Endothelial cell (in vitro differentiated cells): ENCODE data around the gene RHBDD3. TPM values are rescaled to one million over a fixed set of nuclear protein-coding genes. Genes with fewer than 3 reads are reported as not detected.
"Not testable (repeated sequence)": the region's sequence is repeated elsewhere in the genome, so short reads cannot be mapped to it uniquely, and the experiment has no call there.

ENCODE experiments used
- DNase-seq: peaks from one replicate; pipeline ENCODE4 v3.0.0; 2021; ENCODE audit warnings: low spot score
- H3K27ac Mint-ChIP-seq: one replicate; pipeline ENCODE4 v1.8.0; 2021; ENCODE audit warnings: mixed read lengths, inconsistent platforms; ENCODE audit not compliant: unreplicated experiment
- H3K27me3 Mint-ChIP-seq: one replicate; pipeline ENCODE4 v1.8.0; 2021; ENCODE audit warnings: mild to moderate bottlenecking, moderate library complexity, mixed read lengths, inconsistent platforms; ENCODE audit not compliant: unreplicated experiment
- H3K36me3 Mint-ChIP-seq: one replicate; pipeline ENCODE4 v1.8.0; 2021; ENCODE audit warnings: mild to moderate bottlenecking, low read depth, mixed read lengths, inconsistent platforms; ENCODE audit not compliant: unreplicated experiment
- H3K4me1 Mint-ChIP-seq: one replicate; pipeline ENCODE4 v1.8.0; 2021; ENCODE audit warnings: mild to moderate bottlenecking, mixed read lengths, inconsistent platforms; ENCODE audit not compliant: unreplicated experiment
- H3K4me3 Mint-ChIP-seq: one replicate; pipeline ENCODE4 v1.8.0; 2021; ENCODE audit warnings: mild to moderate bottlenecking, mixed read lengths, inconsistent platforms; ENCODE audit not compliant: unreplicated experiment
- H3K9me3 Mint-ChIP-seq: one replicate; pipeline ENCODE4 v1.8.0; 2021; ENCODE audit warnings: mixed read lengths, inconsistent platforms; ENCODE audit not compliant: unreplicated experiment
- total RNA-seq: library from RNA; stranded (reverse); fragmentation: NEBNext Ultra II Directional; extraction: Animal tissue kit (Norgen Biotek cat#: 25700); gene quantifications from one replicate; pipeline ENCODE4 v1.2.1, GENCODE V29; 2021; ENCODE audit not compliant: unreplicated experiment
- TF ChIP-seq, protein P1 (sequence below): fragments of 200-600 bp; sonication (generic); IDR thresholded peaks from one replicate; pipeline ENCODE4 v1.5.0; 2021; ENCODE audit warnings: antibody characterized with exemption; ENCODE audit not compliant: unreplicated experiment

RHBDD3 gene
- total RNA-seq, 1 donor from 2014 or later = 56.5 TPM

DNA sequence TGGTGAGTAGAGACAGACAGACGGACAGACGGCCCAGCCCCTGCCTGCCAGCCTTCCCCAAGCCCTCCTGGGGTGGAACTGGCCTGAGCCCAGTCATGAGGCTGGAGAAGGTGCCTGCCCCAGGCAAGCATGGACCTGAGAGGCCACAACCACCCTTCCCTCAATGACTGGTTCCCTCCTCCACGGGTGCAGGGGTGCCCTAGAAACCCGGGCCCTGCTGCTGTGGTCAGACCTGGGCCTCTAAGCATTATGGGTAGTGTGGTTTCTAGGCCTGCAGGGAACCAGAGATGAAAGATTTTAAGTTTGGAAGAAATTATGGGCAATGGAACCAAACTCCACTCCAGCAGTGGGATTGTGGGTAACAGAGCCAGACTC lies 13.5 kb downstream of the RHBDD3 start:
- H3K36me3 Mint-ChIP-seq = peaks cover 3% of the 10 kb centered on the region
- peaks cover 6% of the 10 kb centered on the region for H3K27me3 Mint-ChIP-seq
- DNase-seq = no peak
- TF ChIP-seq, protein P1, sequence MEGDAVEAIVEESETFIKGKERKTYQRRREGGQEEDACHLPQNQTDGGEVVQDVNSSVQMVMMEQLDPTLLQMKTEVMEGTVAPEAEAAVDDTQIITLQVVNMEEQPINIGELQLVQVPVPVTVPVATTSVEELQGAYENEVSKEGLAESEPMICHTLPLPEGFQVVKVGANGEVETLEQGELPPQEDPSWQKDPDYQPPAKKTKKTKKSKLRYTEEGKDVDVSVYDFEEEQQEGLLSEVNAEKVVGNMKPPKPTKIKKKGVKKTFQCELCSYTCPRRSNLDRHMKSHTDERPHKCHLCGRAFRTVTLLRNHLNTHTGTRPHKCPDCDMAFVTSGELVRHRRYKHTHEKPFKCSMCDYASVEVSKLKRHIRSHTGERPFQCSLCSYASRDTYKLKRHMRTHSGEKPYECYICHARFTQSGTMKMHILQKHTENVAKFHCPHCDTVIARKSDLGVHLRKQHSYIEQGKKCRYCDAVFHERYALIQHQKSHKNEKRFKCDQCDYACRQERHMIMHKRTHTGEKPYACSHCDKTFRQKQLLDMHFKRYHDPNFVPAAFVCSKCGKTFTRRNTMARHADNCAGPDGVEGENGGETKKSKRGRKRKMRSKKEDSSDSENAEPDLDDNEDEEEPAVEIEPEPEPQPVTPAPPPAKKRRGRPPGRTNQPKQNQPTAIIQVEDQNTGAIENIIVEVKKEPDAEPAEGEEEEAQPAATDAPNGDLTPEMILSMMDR = no peak
- no peaks in the 10 kb centered on the region for H3K9me3 Mint-ChIP-seq
- H3K27ac Mint-ChIP-seq = no peak overlapping the region
- H3K4me3 Mint-ChIP-seq = no peak overlapping the region
- H3K4me1 Mint-ChIP-seq = peaks cover 3% of the 10 kb centered on the region

DNA sequence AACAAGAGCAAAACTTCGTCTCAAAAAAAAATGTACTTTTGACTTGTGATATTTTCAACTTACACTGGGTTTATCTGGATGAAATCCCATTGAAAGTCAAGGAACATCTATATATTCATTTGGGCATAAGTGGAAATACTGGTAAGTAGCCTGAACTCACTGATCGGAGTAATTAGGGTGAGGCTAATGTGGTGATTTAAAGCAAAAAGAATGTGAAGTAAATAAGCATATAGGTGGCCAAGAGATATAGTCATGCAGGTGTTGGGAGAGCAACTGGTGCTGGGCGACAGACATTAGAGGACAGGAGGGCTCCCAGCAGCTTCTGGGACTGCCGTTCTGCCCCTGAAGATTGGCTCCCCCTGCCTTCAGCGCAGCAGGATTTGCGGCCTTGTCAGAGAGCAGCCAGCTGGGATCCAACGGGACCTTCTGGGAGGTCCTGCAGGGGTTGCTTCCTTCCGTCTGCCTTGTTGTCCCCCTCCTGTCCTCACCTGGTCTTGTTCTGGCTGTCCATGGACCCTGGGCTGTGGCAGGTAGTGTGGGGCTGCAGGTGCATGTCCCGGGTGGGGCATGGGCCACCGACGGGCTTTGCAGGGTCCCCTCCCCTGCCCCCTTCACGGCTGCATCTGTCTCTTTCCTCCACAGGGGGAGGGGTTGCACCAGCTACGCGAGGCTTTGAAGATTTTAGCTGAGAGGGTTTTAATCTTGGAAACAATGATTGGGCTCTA lies 14.1 kb downstream of the RHBDD3 start:
- Mint-ChIP-seq H3K4me1 (peaks cover 3% of the 10 kb centered on the region), H3K4me3 (no peak overlapping the region), H3K9me3 (no peaks in the 10 kb centered on the region), H3K27ac (no peak overlapping the region), H3K27me3 (peaks cover 6% of the 10 kb centered on the region), H3K36me3 (peaks cover 3% of the 10 kb centered on the region)
- TF ChIP-seq, protein P1 = no peak
- DNase-seq = no peak

DNA sequence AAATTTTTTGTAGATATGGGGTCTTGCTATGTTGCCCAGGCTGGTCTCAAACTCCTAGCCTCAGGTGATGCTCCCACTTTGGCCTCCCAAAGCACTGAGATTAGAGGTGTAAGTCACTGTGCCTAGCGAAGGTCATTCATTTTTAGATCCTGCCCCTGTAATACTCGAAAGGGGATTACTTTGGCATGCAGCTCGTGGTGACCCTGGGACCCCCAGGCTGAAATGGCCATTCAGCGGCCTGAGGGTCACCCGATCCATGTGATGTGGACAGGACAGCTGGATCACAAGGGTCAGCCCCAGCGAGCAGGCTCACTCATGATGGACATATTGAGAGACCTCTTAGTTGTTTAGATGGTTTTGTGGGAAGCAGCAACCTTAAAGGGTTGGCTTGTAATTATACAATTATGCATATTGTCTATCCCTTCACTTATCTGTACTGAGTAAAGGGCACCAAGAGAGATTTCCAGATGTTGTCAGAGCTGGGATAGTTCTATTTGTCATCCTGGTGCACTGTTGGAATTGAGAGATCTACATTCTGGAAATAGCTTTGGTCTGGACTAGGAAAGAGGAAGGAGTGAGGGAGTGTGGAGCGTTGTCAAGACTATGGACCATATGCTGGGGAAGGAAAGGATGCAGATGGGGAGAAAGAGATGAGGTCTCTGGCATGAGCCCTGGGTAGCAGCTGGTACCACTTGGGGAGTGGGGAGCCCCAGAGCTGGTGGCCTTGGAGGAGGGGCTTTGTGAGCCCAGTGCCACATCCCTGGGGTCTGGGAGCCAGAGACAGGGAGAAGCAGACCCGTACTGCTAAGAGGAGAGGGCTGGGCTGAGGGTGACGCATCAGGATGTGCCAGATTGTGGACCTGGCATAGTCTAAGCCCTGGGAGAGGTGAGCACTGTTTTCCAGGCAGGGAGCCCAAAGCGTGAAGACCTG lies 15.5 kb downstream of the RHBDD3 start:
- TF ChIP-seq, protein P1 = no peak
- Mint-ChIP-seq H3K4me3 (no peak overlapping the region), H3K27ac (no peak overlapping the region), H3K27me3 (peaks cover 4% of the 10 kb centered on the region), H3K4me1 (no peaks in the 10 kb centered on the region), H3K36me3 (peaks cover 3% of the 10 kb centered on the region), H3K9me3 (no peaks in the 10 kb centered on the region)
- no peak for DNase-seq

DNA sequence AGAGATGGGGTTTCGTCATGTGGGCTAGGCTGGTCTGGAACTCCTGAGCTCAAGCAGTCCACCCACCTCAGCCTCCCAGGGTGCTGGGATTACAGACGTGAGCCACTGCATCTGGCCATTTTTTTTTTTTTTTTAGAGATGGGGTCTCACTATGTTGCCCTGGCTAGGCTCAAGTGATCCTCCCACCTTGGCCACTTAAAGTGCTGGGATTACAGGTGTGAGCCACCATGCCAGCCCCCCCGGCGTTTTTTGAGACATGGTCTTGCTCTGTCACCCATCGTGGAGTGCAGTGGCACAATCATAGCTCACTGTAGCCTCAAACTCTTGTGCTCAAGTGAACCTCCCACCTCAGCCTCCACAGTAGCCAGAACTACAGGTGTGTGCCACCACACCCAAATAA lies 16.5 kb downstream of the RHBDD3 start:
- no peak for DNase-seq
- H3K27ac Mint-ChIP-seq = no peak overlapping the region
- no peaks in the 10 kb centered on the region for H3K9me3 Mint-ChIP-seq
- H3K4me3 Mint-ChIP-seq = no peak overlapping the region
- TF ChIP-seq, protein P1 = no peak
- no peaks in the 10 kb centered on the region for H3K4me1 Mint-ChIP-seq
- peaks cover 6% of the 10 kb centered on the region for H3K27me3 Mint-ChIP-seq
- peaks cover 3% of the 10 kb centered on the region for H3K36me3 Mint-ChIP-seq

DNA sequence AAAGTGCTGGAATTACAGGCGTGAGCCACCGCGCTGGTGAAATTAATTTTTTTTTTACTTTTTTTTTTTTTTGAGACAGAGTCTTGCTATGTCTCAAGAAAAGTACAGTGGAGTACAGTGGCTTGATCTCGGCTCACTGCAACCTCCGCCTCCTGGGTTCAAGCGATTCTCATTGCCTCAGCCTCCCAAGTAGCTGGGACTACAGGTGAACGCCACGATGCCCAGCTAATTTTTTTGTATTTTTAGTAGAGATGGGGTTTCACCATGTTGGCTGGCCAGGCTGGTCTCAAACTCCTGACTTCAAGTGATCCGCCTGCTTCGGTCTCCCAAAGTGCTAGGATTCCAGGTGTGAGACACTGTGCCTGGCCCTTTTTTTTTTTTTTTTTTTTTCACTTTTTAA lies 19.9 kb downstream of the RHBDD3 start:
- not testable (repeated sequence) for H3K9me3 Mint-ChIP-seq, H3K4me3 Mint-ChIP-seq, H3K36me3 Mint-ChIP-seq, H3K27me3 Mint-ChIP-seq, H3K4me1 Mint-ChIP-seq, H3K27ac Mint-ChIP-seq, DNase-seq
